SK-N-SH treated with all-trans-retinoic acid at 6 μM for 48 hours (cell line): ENCODE measurements around the gene RUSF1.
A peak's percentile ranks its signal among the peaks of the same experiment; 100 is the strongest.

ENCODE experiments used
- ATAC-seq: fragments of 200-7000 bp; cut with Tn5 transposase; 3 replicates; pipeline ENCODE4 v1.9.1; 2020; ENCODE audit warnings: mild to moderate bottlenecking, moderate library complexity
- ARNTL ChIP-seq: fragments of 450-650 bp; formaldehyde crosslinking; IDR thresholded peaks from 2 replicates; pipeline ENCODE4 v1.5.0; 2020; ENCODE audit warnings: low read depth, mild to moderate bottlenecking, moderate library complexity, borderline replicate concordance
- BACH2 ChIP-seq: fragments of 250-450 bp; sonication (Bioruptor Pico); IDR thresholded peaks from 2 replicates; pipeline ENCODE4 v1.9.0; 2021; ENCODE audit warnings: mild to moderate bottlenecking, borderline replicate concordance
- CSDC2 ChIP-seq: fragments of 250-450 bp; sonication (Bioruptor Pico); IDR thresholded peaks from 2 replicates; pipeline ENCODE4 v1.5.0; 2020; ENCODE audit warnings: mild to moderate bottlenecking, moderate library complexity
- ESRRG ChIP-seq: fragments of 250-450 bp; sonication (Bioruptor Pico); IDR thresholded peaks from 2 replicates; pipeline ENCODE4 v1.6.1; 2021; ENCODE audit warnings: mild to moderate bottlenecking
- GLIS3 ChIP-seq: fragments of 250-450 bp; sonication (Bioruptor Pico); IDR thresholded peaks from 2 replicates; pipeline ENCODE4 v1.5.0; 2020; ENCODE audit warnings: mild to moderate bottlenecking, moderate library complexity
- ISL1 ChIP-seq: fragments of 250-450 bp; sonication (Bioruptor Pico); IDR thresholded peaks from 2 replicates; pipeline ENCODE4 v2.1.2; 2022; ENCODE audit warnings: mild to moderate bottlenecking, moderate library complexity
- OSR1 ChIP-seq: fragments of 250-450 bp; sonication (Bioruptor Pico); IDR thresholded peaks from 2 replicates; pipeline ENCODE4 v1.8.0; 2022; ENCODE audit warnings: moderate library complexity, mild to moderate bottlenecking, inconsistent platforms
- POU6F1 ChIP-seq: fragments of 250-450 bp; sonication (Bioruptor Pico); IDR thresholded peaks from 2 replicates; pipeline ENCODE4 v1.8.0; 2021; ENCODE audit warnings: low read depth, mild to moderate bottlenecking, moderate library complexity, borderline replicate concordance
- PPARA ChIP-seq: fragments of 250-450 bp; sonication (Bioruptor Pico); IDR thresholded peaks from 2 replicates; pipeline ENCODE4 v1.5.0; 2020; ENCODE audit warnings: mild to moderate bottlenecking, borderline replicate concordance
- RARB ChIP-seq: fragments of 250-450 bp; sonication (Bioruptor Pico); IDR thresholded peaks from 2 replicates; pipeline ENCODE4 v1.8.0; 2021; ENCODE audit warnings: mild to moderate bottlenecking, moderate library complexity
- SNAI2 ChIP-seq: fragments of 250-450 bp; sonication (Bioruptor Pico); IDR thresholded peaks from 2 replicates; pipeline ENCODE4 v1.5.0; 2020; ENCODE audit warnings: mild to moderate bottlenecking, moderate library complexity
- TCF4 ChIP-seq: fragments of 250-450 bp; sonication (Bioruptor Pico); IDR thresholded peaks from 2 replicates; pipeline ENCODE4 v1.8.0; 2021; ENCODE audit warnings: mild to moderate bottlenecking, moderate library complexity, borderline replicate concordance
- TOX ChIP-seq: fragments of 250-450 bp; sonication (Bioruptor Pico); IDR thresholded peaks from 2 replicates; pipeline ENCODE4 v1.8.0; 2021; ENCODE audit warnings: mild to moderate bottlenecking, moderate library complexity, borderline replicate concordance
- ZC3H10 ChIP-seq: fragments of 250-450 bp; sonication (Bioruptor Pico); IDR thresholded peaks from 2 replicates; pipeline ENCODE4 v1.5.1; 2021; ENCODE audit warnings: mild to moderate bottlenecking, moderate library complexity
- ZFP3 ChIP-seq: fragments of 250-450 bp; sonication (Bioruptor Pico); IDR thresholded peaks from 2 replicates; pipeline ENCODE4 v1.5.0; 2020; ENCODE audit warnings: mild to moderate bottlenecking, moderate library complexity
- ZFP30 ChIP-seq: fragments of 450-650 bp; formaldehyde crosslinking; IDR thresholded peaks from 2 replicates; pipeline ENCODE4 v1.5.0; 2022; ENCODE audit warnings: mild to moderate bottlenecking, moderate library complexity
- ZNF565 ChIP-seq: fragments of 450-650 bp; formaldehyde crosslinking; conservative IDR thresholded peaks from 2 replicates; pipeline ENCODE4 v1.5.0; 2020; ENCODE audit warnings: low read depth, mild to moderate bottlenecking, moderate library complexity
- ZNF70 ChIP-seq: fragments of 450-650 bp; formaldehyde crosslinking; IDR thresholded peaks from 2 replicates; pipeline ENCODE4 v1.5.0; 2020; ENCODE audit warnings: mild to moderate bottlenecking, moderate library complexity
- ZNF8 ChIP-seq: fragments of 450-650 bp; formaldehyde crosslinking; IDR thresholded peaks from 2 replicates; pipeline ENCODE4 v1.5.0; 2020; ENCODE audit warnings: mild to moderate bottlenecking, moderate library complexity
- TF ChIP-seq, protein P1 (sequence below): fragments of 250-450 bp; sonication (Bioruptor Pico); IDR thresholded peaks from 2 replicates; pipeline ENCODE4 v1.5.1; 2020; ENCODE audit warnings: low read depth, mild to moderate bottlenecking, moderate library complexity
- TF ChIP-seq, protein P2 (sequence below): fragments of 250-450 bp; sonication (Bioruptor Pico); IDR thresholded peaks from 2 replicates; pipeline ENCODE4 v1.5.0; 2020; ENCODE audit warnings: mild to moderate bottlenecking, moderate library complexity

Gene RUSF1

GRCh38 chr16:31470615-31471014 is 37.6 kb downstream of the RUSF1 start:
- TF ChIP-seq TCF4 (CRISPR knock-in tag) (no peak), POU6F1 (CRISPR knock-in tag) (no peak), ZNF565 (CRISPR knock-in tag) (no peak), TOX (CRISPR knock-in tag) (no peak), ESRRG (CRISPR knock-in tag) (no peak), ZNF70 (CRISPR knock-in tag) (no peak), ZFP3 (CRISPR knock-in tag) (no peak), GLIS3 (CRISPR knock-in tag) (no peak), SNAI2 (no peak), ARNTL (CRISPR knock-in tag) (no peak), OSR1 (CRISPR knock-in tag) (no peak)
- TF ChIP-seq, protein P1, sequence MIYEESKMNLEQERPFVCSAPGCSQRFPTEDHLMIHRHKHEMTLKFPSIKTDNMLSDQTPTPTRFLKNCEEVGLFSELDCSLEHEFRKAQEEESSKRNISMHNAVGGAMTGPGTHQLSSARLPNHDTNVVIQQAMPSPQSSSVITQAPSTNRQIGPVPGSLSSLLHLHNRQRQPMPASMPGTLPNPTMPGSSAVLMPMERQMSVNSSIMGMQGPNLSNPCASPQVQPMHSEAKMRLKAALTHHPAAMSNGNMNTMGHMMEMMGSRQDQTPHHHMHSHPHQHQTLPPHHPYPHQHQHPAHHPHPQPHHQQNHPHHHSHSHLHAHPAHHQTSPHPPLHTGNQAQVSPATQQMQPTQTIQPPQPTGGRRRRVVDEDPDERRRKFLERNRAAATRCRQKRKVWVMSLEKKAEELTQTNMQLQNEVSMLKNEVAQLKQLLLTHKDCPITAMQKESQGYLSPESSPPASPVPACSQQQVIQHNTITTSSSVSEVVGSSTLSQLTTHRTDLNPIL (CRISPR knock-in tag), result no peak
- TF ChIP-seq, protein P2, sequence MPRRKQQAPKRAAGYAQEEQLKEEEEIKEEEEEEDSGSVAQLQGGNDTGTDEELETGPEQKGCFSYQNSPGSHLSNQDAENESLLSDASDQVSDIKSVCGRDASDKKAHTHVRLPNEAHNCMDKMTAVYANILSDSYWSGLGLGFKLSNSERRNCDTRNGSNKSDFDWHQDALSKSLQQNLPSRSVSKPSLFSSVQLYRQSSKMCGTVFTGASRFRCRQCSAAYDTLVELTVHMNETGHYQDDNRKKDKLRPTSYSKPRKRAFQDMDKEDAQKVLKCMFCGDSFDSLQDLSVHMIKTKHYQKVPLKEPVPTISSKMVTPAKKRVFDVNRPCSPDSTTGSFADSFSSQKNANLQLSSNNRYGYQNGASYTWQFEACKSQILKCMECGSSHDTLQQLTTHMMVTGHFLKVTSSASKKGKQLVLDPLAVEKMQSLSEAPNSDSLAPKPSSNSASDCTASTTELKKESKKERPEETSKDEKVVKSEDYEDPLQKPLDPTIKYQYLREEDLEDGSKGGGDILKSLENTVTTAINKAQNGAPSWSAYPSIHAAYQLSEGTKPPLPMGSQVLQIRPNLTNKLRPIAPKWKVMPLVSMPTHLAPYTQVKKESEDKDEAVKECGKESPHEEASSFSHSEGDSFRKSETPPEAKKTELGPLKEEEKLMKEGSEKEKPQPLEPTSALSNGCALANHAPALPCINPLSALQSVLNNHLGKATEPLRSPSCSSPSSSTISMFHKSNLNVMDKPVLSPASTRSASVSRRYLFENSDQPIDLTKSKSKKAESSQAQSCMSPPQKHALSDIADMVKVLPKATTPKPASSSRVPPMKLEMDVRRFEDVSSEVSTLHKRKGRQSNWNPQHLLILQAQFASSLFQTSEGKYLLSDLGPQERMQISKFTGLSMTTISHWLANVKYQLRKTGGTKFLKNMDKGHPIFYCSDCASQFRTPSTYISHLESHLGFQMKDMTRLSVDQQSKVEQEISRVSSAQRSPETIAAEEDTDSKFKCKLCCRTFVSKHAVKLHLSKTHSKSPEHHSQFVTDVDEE (CRISPR knock-in tag), result no peak
- TF ChIP-seq, all 23 proteins: peak for 0
- ATAC-seq, result no peak

GRCh38 chr16:31467858-31468257 is 40.3 kb downstream of the RUSF1 start:
- no peak for ATAC-seq
- TF ChIP-seq ZFP30 (no peak), ESRRG (CRISPR knock-in tag) (no peak), ZNF8 (CRISPR knock-in tag) (peak; percentile 50; the same call in 1 of the 2 replicates)

- TF ChIP-seq GLIS3 (CRISPR knock-in tag), result no peak
- no peak for TF ChIP-seq ESRRG (CRISPR knock-in tag)
- TF ChIP-seq PPARA, result no peak
- TF ChIP-seq ZFP3 (CRISPR knock-in tag), result no peak
- TF ChIP-seq ZC3H10 (CRISPR knock-in tag), result no peak
- no peak for TF ChIP-seq SNAI2
- TF ChIP-seq ZFP30, result no peak
- no peak for TF ChIP-seq RARB (CRISPR knock-in tag)
- TF ChIP-seq, protein P2 (CRISPR knock-in tag), result no peak
- no peak for TF ChIP-seq BACH2 (CRISPR knock-in tag)
- TF ChIP-seq ZNF70 (CRISPR knock-in tag), result no peak
- no peak for TF ChIP-seq TOX (CRISPR knock-in tag)
- no peak for ATAC-seq
Observed at GRCh38 chr16:31467151-31467773, 40.9 kb downstream of the RUSF1 start.

GRCh38 chr16:31466381-31466841 is 41.8 kb downstream of the RUSF1 start:
- ATAC-seq, result no peak
- TF ChIP-seq CSDC2 (no peak), ISL1 (CRISPR knock-in tag) (no peak), POU6F1 (CRISPR knock-in tag) (no peak), ZFP30 (no peak), ARNTL (CRISPR knock-in tag) (no peak), RARB (CRISPR knock-in tag) (no peak)
- TF ChIP-seq, protein P2 (CRISPR knock-in tag), result no peak
